ENCODE measurements around the gene CHCHD1.
A peak's percentile ranks its signal among the peaks of the same experiment; 100 is the strongest.
"Not testable (repeated sequence)": the region's sequence is repeated elsewhere in the genome, so short reads cannot be mapped to it uniquely, and the experiment has no call there.

The CHCHD1 gene

GRCh38 chr10:73769396-73769795 is 12.5 kb upstream of the CHCHD1 start:
- DNase-seq = no peak

- DNase-seq = peak; percentile 33 to 61
Measured at GRCh38 chr10:73771722-73772280, 10.0 kb upstream of the CHCHD1 start.

- peak; percentile 38 to 76 for DNase-seq
Measured at GRCh38 chr10:73772281-73773151, 9.3 kb upstream of the CHCHD1 start.

- peak in 1 of 2 donors; percentile 39 for DNase-seq
Measured at GRCh38 chr10:73773152-73773879, 8.5 kb upstream of the CHCHD1 start.

- no peak for DNase-seq
Measured at GRCh38 chr10:73774637-73775036, 7.2 kb upstream of the CHCHD1 start.

- no peak for DNase-seq
Measured at GRCh38 chr10:73779018-73779417, 2.8 kb upstream of the CHCHD1 start.

- DNase-seq = no peak
Measured at GRCh38 chr10:73779539-73780197, 2.2 kb upstream of the CHCHD1 start.

- DNase-seq = no peak
Measured at GRCh38 chr10:73780301-73780700, 1.5 kb upstream of the CHCHD1 start.

GRCh38 chr10:73780966-73781365 is 882 bp upstream of the CHCHD1 start:
- no peak for DNase-seq

GRCh38 chr10:73781548-73781878 is 335 bp upstream of the CHCHD1 start:
- DNase-seq = no peak

GRCh38 chr10:73782749-73783085 is 869 bp downstream of the CHCHD1 start:
- no peak for DNase-seq

GRCh38 chr10:73785211-73785720 is 3.4 kb downstream of the CHCHD1 start, which contains the start of gene ZSWIM8:
Gene ZSWIM8 (plus strand): TSS chr10:73785606. CDS start chr10:73785879, 273 bp downstream.
- DNase-seq = peak; percentile 64 to 96

- DNase-seq = peak in 1 of 2 donors; percentile 39
Measured at GRCh38 chr10:73785721-73786511, 4.1 kb downstream of the CHCHD1 start.

- DNase-seq = no peak
Measured at GRCh38 chr10:73786512-73786885, 4.7 kb downstream of the CHCHD1 start.

GRCh38 chr10:73787031-73787800 is 5.4 kb downstream of the CHCHD1 start:
- not testable (repeated sequence) for DNase-seq

GRCh38 chr10:73788864-73789658 is 7.2 kb downstream of the CHCHD1 start:
- DNase-seq = no peak

GRCh38 chr10:73789659-73790055 is 7.8 kb downstream of the CHCHD1 start:
- DNase-seq = no peak

- DNase-seq = no peak
Measured at GRCh38 chr10:73790886-73791625, 9.2 kb downstream of the CHCHD1 start.

GRCh38 chr10:73791871-73792400 is 10.1 kb downstream of the CHCHD1 start:
- no peak for DNase-seq

- DNase-seq = no peak
Measured at GRCh38 chr10:73793456-73793855, 11.6 kb downstream of the CHCHD1 start.

Measured in bone marrow (tissue), 2 donors.